Glutamatergic neuron (in vitro differentiated cells): Measurements from ENCODE around the gene EPYC. TPM values are rescaled to one million over a fixed set of nuclear protein-coding genes. Genes with fewer than 3 reads are reported as not detected.

Source experiments
- DNase-seq: peaks from one replicate; pipeline ENCODE4 v3.0.0; 2022
- H3K27ac Mint-ChIP-seq: one replicate; pipeline ENCODE4 v1.8.0; 2020; ENCODE audit warnings: mild to moderate bottlenecking, mixed read lengths, inconsistent platforms; ENCODE audit not compliant: unreplicated experiment
- H3K27me3 Mint-ChIP-seq: one replicate; pipeline ENCODE4 v1.8.0; 2020; ENCODE audit warnings: mild to moderate bottlenecking, moderate library complexity, mixed read lengths, inconsistent platforms; ENCODE audit not compliant: unreplicated experiment
- H3K36me3 Mint-ChIP-seq: one replicate; pipeline ENCODE4 v1.8.0; 2020; ENCODE audit warnings: mild to moderate bottlenecking, mixed read lengths, inconsistent platforms; ENCODE audit not compliant: unreplicated experiment
- H3K4me1 Mint-ChIP-seq: one replicate; pipeline ENCODE4 v1.8.0; 2020; ENCODE audit warnings: mild to moderate bottlenecking, low read depth, mixed read lengths, inconsistent platforms; ENCODE audit not compliant: unreplicated experiment
- H3K4me3 Mint-ChIP-seq: one replicate; pipeline ENCODE4 v1.8.0; 2020; ENCODE audit warnings: mild to moderate bottlenecking, mixed read lengths, inconsistent platforms; ENCODE audit not compliant: unreplicated experiment
- H3K9me3 Mint-ChIP-seq: one replicate; pipeline ENCODE4 v1.8.0; 2020; ENCODE audit warnings: mild to moderate bottlenecking, moderate library complexity, mixed read lengths, inconsistent platforms; ENCODE audit not compliant: unreplicated experiment
- total RNA-seq: library from RNA; stranded (reverse); fragmentation: NEBNext Ultra II Directional; extraction: Animal tissue kit (Norgen Biotek cat#: 25700); gene quantifications from one replicate; pipeline ENCODE4 v1.2.1, GENCODE V29; 2021; ENCODE audit not compliant: unreplicated experiment
- TF ChIP-seq, protein P1 (sequence below): fragments of 200-600 bp; sonication (generic); IDR thresholded peaks from one replicate; pipeline ENCODE4 v1.5.0; 2021; ENCODE audit not compliant: partially characterized antibody, unreplicated experiment

EPYC gene
- total RNA-seq, 1 donor from 2014 or later = not detected

DNA sequence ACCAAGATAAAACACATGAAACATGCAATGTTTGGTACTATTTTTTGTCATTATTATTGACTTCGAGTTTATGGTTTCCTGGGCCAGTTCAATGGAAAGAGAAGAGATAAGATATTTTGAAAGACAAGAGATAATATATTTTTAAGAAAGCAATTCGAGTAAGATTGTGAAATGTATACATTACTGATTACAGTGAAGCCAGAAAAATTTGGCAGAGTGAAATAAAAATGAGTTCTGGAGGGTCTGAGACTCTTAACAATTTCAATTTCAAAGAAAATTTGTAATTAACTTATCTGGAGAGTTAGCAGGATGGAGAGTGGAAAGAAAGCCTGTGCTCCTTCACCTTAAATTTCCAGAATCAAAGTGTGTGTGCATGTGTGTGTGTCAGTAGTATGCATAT, 67.1 kb downstream of the EPYC start:
- TF ChIP-seq, protein P1, sequence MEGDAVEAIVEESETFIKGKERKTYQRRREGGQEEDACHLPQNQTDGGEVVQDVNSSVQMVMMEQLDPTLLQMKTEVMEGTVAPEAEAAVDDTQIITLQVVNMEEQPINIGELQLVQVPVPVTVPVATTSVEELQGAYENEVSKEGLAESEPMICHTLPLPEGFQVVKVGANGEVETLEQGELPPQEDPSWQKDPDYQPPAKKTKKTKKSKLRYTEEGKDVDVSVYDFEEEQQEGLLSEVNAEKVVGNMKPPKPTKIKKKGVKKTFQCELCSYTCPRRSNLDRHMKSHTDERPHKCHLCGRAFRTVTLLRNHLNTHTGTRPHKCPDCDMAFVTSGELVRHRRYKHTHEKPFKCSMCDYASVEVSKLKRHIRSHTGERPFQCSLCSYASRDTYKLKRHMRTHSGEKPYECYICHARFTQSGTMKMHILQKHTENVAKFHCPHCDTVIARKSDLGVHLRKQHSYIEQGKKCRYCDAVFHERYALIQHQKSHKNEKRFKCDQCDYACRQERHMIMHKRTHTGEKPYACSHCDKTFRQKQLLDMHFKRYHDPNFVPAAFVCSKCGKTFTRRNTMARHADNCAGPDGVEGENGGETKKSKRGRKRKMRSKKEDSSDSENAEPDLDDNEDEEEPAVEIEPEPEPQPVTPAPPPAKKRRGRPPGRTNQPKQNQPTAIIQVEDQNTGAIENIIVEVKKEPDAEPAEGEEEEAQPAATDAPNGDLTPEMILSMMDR = no peak
- no peak for DNase-seq
- H3K4me1 Mint-ChIP-seq = no peaks in the 10 kb centered on the region
- H3K27me3 Mint-ChIP-seq = no peaks in the 10 kb centered on the region
- H3K27ac Mint-ChIP-seq = no peak overlapping the region
- H3K4me3 Mint-ChIP-seq = no peak overlapping the region
- H3K36me3 Mint-ChIP-seq = no peaks in the 10 kb centered on the region
- peaks cover 2% of the 10 kb centered on the region for H3K9me3 Mint-ChIP-seq

DNA sequence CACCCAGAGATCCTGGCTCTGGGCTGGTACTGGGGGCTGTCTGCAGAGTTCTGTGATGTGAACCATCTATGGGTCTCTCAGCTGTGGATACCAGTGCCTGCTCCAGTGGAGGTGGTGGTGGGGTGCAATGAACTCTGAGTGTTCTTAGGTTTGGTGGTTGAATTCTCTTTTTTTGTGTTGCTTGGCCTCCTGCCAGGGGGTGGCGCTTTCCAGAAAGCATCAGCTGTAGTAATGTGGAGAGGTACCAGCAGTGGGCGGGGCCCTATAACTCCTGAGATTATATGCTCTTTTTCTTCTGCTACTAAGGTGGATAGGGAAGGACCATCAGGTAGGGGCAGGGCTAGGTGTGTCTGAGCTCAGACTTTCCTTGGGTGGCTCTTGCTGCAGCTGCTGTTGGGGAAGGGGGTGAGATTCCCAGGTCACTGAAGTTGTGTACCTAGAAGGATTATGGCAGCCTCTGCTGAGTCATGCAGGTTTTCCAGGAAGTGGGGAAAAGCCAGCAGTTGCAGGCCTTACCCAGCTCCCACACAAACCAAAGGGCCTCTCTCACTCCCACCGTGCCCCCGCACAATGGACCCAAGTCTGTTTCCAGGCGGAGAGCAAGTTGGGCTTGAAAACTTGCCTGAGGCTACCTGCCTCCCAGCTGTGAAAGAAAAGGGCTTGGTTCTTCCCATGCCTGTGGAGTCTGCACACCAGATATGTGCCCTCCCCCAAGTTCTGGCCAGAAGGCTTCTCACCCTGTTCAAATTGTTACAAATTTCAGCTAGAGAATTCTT, 68.4 kb downstream of the EPYC start:
- H3K27ac Mint-ChIP-seq = no peak overlapping the region
- TF ChIP-seq, protein P1 = no peak
- H3K9me3 Mint-ChIP-seq = peaks cover 2% of the 10 kb centered on the region
- no peaks in the 10 kb centered on the region for H3K4me1 Mint-ChIP-seq
- no peaks in the 10 kb centered on the region for H3K27me3 Mint-ChIP-seq
- no peaks in the 10 kb centered on the region for H3K36me3 Mint-ChIP-seq
- DNase-seq = no peak
- H3K4me3 Mint-ChIP-seq = no peak overlapping the region

DNA sequence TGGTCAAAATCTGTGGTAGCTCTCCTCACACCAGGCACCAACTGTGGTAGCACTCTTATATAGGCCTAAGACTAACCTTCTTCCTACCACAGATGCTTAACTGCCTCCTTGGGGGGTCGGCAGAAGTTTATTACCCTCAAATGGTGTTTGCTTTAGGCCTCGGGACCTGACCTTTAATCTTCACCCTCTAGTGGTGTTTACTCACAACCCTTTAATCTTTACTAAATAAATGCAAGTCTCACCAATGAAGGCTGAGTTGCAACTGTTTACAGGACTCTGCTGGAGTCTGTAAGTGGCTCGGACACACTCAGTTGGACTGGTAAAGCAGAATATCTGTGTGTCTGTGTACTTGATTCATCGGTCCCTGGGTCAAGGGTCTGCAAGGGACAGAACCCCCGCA, 79.2 kb downstream of the EPYC start:
- DNase-seq = no peak
- TF ChIP-seq, protein P1 = no peak

DNA sequence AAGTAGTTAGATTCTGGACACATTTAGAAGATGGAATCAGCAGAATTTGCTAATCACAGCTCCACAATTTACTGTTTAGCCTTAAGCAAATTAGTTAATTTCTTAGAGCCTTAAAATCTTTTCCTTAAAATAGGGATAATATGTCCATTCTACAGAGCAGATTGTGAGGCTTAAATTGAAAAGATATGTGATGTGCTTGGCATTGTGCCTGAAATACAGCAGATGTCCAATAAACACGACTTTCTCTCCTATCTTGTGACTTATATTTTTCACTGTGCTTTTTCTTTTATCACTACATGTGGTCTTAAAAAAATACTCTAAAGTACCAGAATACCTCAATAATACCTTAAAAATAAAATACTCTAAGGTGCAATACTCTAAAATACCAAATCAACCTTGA, 80.4 kb downstream of the EPYC start:
- DNase-seq = no peak
- H3K27ac Mint-ChIP-seq = no peak overlapping the region
- H3K27me3 Mint-ChIP-seq = no peaks in the 10 kb centered on the region
- H3K4me3 Mint-ChIP-seq = no peak overlapping the region
- peaks cover 4% of the 10 kb centered on the region for H3K4me1 Mint-ChIP-seq
- H3K36me3 Mint-ChIP-seq = no peaks in the 10 kb centered on the region
- TF ChIP-seq, protein P1 = no peak
- H3K9me3 Mint-ChIP-seq = peaks cover 2% of the 10 kb centered on the region

More for the DNA sequence above, 79.2 kb downstream of the EPYC start:
- H3K27ac Mint-ChIP-seq = no peak overlapping the region
- no peaks in the 10 kb centered on the region for H3K27me3 Mint-ChIP-seq
- peaks cover 4% of the 10 kb centered on the region for H3K9me3 Mint-ChIP-seq
- H3K4me3 Mint-ChIP-seq = no peak overlapping the region
- H3K36me3 Mint-ChIP-seq = peaks cover 7% of the 10 kb centered on the region
- peaks cover 4% of the 10 kb centered on the region for H3K4me1 Mint-ChIP-seq

DNA sequence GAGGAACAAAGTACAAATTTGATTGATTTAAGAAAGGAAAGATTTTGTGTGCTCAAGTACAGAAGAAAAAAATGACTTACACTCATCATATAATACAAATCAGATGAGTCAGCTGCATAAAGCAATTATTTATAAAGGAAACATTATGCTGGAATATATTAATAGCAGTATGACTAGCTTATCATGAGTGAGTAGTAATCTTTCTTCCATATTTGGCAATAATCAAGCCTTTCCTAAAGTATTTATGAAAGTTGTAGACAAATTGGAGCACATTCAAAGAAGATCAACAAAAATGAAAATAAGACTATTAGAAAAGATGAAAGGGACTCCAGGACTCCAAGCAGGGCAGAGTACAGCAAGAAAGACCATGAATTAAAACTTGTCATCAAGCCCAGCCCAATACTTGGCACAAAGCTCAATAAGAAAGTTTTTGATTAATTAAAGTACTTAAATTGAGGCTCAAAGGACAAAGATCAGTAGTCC, 82.6 kb downstream of the EPYC start:
- Mint-ChIP-seq H3K4me3 (no peak overlapping the region), H3K27me3 (no peaks in the 10 kb centered on the region), H3K36me3 (no peaks in the 10 kb centered on the region), H3K9me3 (no peaks in the 10 kb centered on the region), H3K4me1 (peaks cover 4% of the 10 kb centered on the region), H3K27ac (no peak overlapping the region)
- TF ChIP-seq, protein P1 = no peak
- DNase-seq = no peak
